GM12878 (cell line): ENCODE measurements around the gene FN1.
A peak's percentile ranks its signal among the peaks of the same experiment; 100 is the strongest.

Experiments used
- CBFB ChIP-seq: IDR thresholded peaks from 2 replicates; pipeline ENCODE4 v1.6.1; 2016; ENCODE audit warnings: antibody characterized with exemption, low read depth
- CBX5 ChIP-seq: sonication (generic); IDR thresholded peaks from 2 replicates; pipeline ENCODE4 v1.6.1; 2016; ENCODE audit warnings: low read depth, moderate library complexity, mild to moderate bottlenecking, inconsistent platforms
- EGR1 ChIP-seq, 2 experiments: IDR thresholded peaks; 1 replicate in 1 of 2; 2 replicates in 1 of 2; pipeline ENCODE4 v1.6.1; 2011 to 2012; ENCODE audit warnings: low read depth in 2 of 2, low read length in 2 of 2, borderline replicate concordance in 1 of 2, mild to moderate bottlenecking in 1 of 2, moderate library complexity in 1 of 2
- EP300 ChIP-seq, 2 experiments: fragments of 150-350 bp in 1 of 2; IDR thresholded peaks; 2 replicates each; pipeline ENCODE4 v1.6.1; 2011 to 2012; ENCODE audit warnings: low read depth in 2 of 2, low read length in 2 of 2, borderline replicate concordance in 1 of 2, improper control_type of control experiment in 1 of 2, inconsistent platforms in 1 of 2; ENCODE audit not compliant: control insufficient read depth in 1 of 2
- EZH2 ChIP-seq: IDR thresholded peaks from 2 replicates; pipeline ENCODE4 v1.6.1; 2012; ENCODE audit warnings: low read depth, mild to moderate bottlenecking, control low read depth, inconsistent platforms, low read length, borderline replicate concordance; ENCODE audit not compliant: control insufficient read depth
- FOS ChIP-seq: IDR thresholded peaks from 3 replicates; pipeline ENCODE4 v1.6.1; 2011; ENCODE audit warnings: borderline replicate concordance; ENCODE audit not compliant: insufficient read length; ENCODE audit errors: extremely low read depth
- HDAC2 ChIP-seq: fragments of 200-600 bp; sonication (generic); IDR thresholded peaks from 2 replicates; pipeline ENCODE4 v1.6.1; 2017
- POLR2A ChIP-seq: IDR thresholded peaks from 2 replicates; pipeline ENCODE4 v1.6.1; 2011; ENCODE audit warnings: low read depth, mild to moderate bottlenecking, low read length
- SMC3 ChIP-seq: IDR thresholded peaks from 2 replicates; pipeline ENCODE4 v1.6.1; 2011; ENCODE audit warnings: low read length, improper control_type of control experiment, borderline replicate concordance
- TAF1 ChIP-seq: IDR thresholded peaks from 2 replicates; pipeline ENCODE4 v1.6.1; 2011; ENCODE audit warnings: mild to moderate bottlenecking, low read depth, low read length, borderline replicate concordance
- TCF12 ChIP-seq: IDR thresholded peaks from 2 replicates; pipeline ENCODE4 v1.6.1; 2011; ENCODE audit warnings: low read depth, mild to moderate bottlenecking, low read length
- TF ChIP-seq, protein P1 (sequence below), 3 experiments: IDR thresholded peaks in 2 of 3; conservative IDR thresholded peaks in 1 of 3; 2 replicates each; pipeline ENCODE4 v1.5.1; 2011; ENCODE audit warnings: low read depth in 3 of 3, low read length in 3 of 3, mild to moderate bottlenecking in 3 of 3, control low read depth in 2 of 3, moderate library complexity in 2 of 3, inconsistent platforms in 1 of 3, mixed read lengths in 1 of 3; ENCODE audit not compliant: control insufficient read depth in 2 of 3, insufficient read depth in 1 of 3; ENCODE audit errors: extremely low read depth in 1 of 3

DNA sequence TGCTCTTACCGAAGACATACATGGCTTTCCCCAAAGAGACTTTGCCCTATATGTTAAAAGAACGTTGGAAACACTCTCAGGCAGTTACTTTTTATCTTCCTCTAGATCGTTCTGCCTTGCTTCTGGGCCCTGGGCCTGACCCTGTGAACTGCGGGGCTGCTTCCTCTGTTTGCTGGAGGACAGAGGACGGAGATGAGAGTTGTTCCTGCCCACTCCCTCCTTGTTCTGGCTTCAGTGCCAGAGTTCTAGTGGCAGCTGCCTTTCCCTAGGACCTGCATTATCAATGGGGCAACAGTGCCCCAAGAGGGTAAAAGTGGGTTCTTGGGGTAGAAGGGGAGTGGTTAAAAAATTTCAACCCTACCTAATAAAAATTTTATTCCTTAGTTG lies 6.5 kb upstream of the FN1 start:
- no peak for TF ChIP-seq CBX5
- no peak for TF ChIP-seq TCF12
- no peak for TF ChIP-seq TAF1
- TF ChIP-seq, protein P1, sequence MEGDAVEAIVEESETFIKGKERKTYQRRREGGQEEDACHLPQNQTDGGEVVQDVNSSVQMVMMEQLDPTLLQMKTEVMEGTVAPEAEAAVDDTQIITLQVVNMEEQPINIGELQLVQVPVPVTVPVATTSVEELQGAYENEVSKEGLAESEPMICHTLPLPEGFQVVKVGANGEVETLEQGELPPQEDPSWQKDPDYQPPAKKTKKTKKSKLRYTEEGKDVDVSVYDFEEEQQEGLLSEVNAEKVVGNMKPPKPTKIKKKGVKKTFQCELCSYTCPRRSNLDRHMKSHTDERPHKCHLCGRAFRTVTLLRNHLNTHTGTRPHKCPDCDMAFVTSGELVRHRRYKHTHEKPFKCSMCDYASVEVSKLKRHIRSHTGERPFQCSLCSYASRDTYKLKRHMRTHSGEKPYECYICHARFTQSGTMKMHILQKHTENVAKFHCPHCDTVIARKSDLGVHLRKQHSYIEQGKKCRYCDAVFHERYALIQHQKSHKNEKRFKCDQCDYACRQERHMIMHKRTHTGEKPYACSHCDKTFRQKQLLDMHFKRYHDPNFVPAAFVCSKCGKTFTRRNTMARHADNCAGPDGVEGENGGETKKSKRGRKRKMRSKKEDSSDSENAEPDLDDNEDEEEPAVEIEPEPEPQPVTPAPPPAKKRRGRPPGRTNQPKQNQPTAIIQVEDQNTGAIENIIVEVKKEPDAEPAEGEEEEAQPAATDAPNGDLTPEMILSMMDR (IDR thresholded peaks at IDR 0.05 in 2 of 3, conservative IDR thresholded peaks at IDR 0.05 in 1 of 3; ENCODE audit: control insufficient read depth in 2 of 3, extremely low read depth in 1 of 3, insufficient read depth in 1 of 3, low read depth in 3 of 3, low read length in 3 of 3) = 0 out of 6 replicates have a peak, but pooled peaks of 1 of the 3 experiments have one; percentile 16
- no peak for TF ChIP-seq SMC3
- TF ChIP-seq POLR2A = no peak
- TF ChIP-seq EGR1 (IDR thresholded peaks at IDR 0.05; ENCODE audit: borderline replicate concordance in 1 of 2, low read depth in 2 of 2, low read length in 2 of 2) = no peak
- no peak for TF ChIP-seq EZH2
- no peak for TF ChIP-seq CBFB
- no peak for TF ChIP-seq FOS
- TF ChIP-seq EP300 (IDR thresholded peaks at IDR 0.05; ENCODE audit: borderline replicate concordance in 1 of 2, control insufficient read depth in 1 of 2, low read depth in 2 of 2, low read length in 2 of 2) = no peak
- no peak for TF ChIP-seq HDAC2
